ENCODE data around the gene LOXL3.
"Not testable (repeated sequence)": the region's sequence is repeated elsewhere in the genome, so short reads cannot be mapped to it uniquely, and the experiment has no call there.

The LOXL3 gene

GRCh38 chr2:74572178-74572925 is 18.6 kb upstream of the LOXL3 start:
- peak; percentile 17 for DNase-seq

- no peak for DNase-seq
These were observed 17.3 kb upstream of the LOXL3 start for GRCh38 chr2:74571058-74571457.

GRCh38 chr2:74569686-74570085 is 15.9 kb upstream of the LOXL3 start:
- no peak for DNase-seq

GRCh38 chr2:74567881-74568280 is 14.1 kb upstream of the LOXL3 start:
- DNase-seq, result no peak

- DNase-seq, result no peak
These were observed 13.0 kb upstream of the LOXL3 start for GRCh38 chr2:74566754-74567085.

- DNase-seq, result no peak
These were observed 12.5 kb upstream of the LOXL3 start for GRCh38 chr2:74566076-74566753.

GRCh38 chr2:74564222-74564621 is 10.5 kb upstream of the LOXL3 start:
- DNase-seq, result no peak

GRCh38 chr2:74562126-74562775 is 8.5 kb upstream of the LOXL3 start:
- DNase-seq, result no peak

GRCh38 chr2:74561022-74561421 is 7.3 kb upstream of the LOXL3 start:
- DNase-seq, result not testable (repeated sequence)

- DNase-seq, result no peak
These were observed 6.8 kb upstream of the LOXL3 start for GRCh38 chr2:74560591-74560990.

- no peak for DNase-seq
These were observed 6.2 kb upstream of the LOXL3 start for GRCh38 chr2:74559912-74560311.

- DNase-seq, result peak; percentile 21
These were observed 4.8 kb upstream of the LOXL3 start for GRCh38 chr2:74558284-74559230.

- no peak for DNase-seq
These were observed 3.2 kb upstream of the LOXL3 start for GRCh38 chr2:74556831-74557370.

- no peak for DNase-seq
These were observed 2.4 kb upstream of the LOXL3 start for GRCh38 chr2:74556159-74556558.

GRCh38 chr2:74555610-74556103 is 1.9 kb upstream of the LOXL3 start:
- DNase-seq, result no peak

- DNase-seq, result peak; percentile 85
These were observed 1.2 kb upstream of the LOXL3 start for GRCh38 chr2:74554820-74555531.

GRCh38 chr2:74552914-74553811 is 579 bp downstream of the LOXL3 start:
- DNase-seq, result peak; percentile 65

GRCh38 chr2:74551942-74552913 is 1.5 kb downstream of the LOXL3 start:
- no peak for DNase-seq

- DNase-seq, result no peak
These were observed 2.2 kb downstream of the LOXL3 start for GRCh38 chr2:74551530-74551929.

GRCh38 chr2:74550231-74550630 is 3.5 kb downstream of the LOXL3 start:
- no peak for DNase-seq
